Measurements from ENCODE around the gene TMEM225.

The TMEM225 gene

GRCh38 chr11:123833095-123833494 is 52.4 kb downstream of the TMEM225 start:
- no peak overlapping the region for H3K4me3 ChIP-seq (ENCODE audit: low read depth, low read length)
- in situ Hi-C loops (cut with HindIII; ENCODE audit: low sequenced_read_pairs) = no loop called here
- TF ChIP-seq, protein P1, sequence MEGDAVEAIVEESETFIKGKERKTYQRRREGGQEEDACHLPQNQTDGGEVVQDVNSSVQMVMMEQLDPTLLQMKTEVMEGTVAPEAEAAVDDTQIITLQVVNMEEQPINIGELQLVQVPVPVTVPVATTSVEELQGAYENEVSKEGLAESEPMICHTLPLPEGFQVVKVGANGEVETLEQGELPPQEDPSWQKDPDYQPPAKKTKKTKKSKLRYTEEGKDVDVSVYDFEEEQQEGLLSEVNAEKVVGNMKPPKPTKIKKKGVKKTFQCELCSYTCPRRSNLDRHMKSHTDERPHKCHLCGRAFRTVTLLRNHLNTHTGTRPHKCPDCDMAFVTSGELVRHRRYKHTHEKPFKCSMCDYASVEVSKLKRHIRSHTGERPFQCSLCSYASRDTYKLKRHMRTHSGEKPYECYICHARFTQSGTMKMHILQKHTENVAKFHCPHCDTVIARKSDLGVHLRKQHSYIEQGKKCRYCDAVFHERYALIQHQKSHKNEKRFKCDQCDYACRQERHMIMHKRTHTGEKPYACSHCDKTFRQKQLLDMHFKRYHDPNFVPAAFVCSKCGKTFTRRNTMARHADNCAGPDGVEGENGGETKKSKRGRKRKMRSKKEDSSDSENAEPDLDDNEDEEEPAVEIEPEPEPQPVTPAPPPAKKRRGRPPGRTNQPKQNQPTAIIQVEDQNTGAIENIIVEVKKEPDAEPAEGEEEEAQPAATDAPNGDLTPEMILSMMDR (IDR thresholded peaks at IDR 0.05; ENCODE audit: low read depth, low read length, missing control alignments) = no peak
- DNase-seq (ENCODE audit: low read depth) = no peak
